HG03066 (cell line): ENCODE measurements around the gene TADA1.
"Not testable (repeated sequence)": the region's sequence is repeated elsewhere in the genome, so short reads cannot be mapped to it uniquely, and the experiment has no call there.

Source experiments
- ATAC-seq: cut with Tn5 transposase; IDR thresholded peaks from one replicate; pipeline ENCODE4 v1.9.1; 2021; ENCODE audit warnings: low read depth; ENCODE audit not compliant: unreplicated experiment

Gene TADA1

GRCh38 chr1:166899769-166900168 is 23.7 kb upstream of the TADA1 start:
- ATAC-seq: no peak

- no peak for ATAC-seq
These were observed 19.7 kb upstream of the TADA1 start for GRCh38 chr1:166895766-166896165.

- no peak for ATAC-seq
These were observed 13.7 kb upstream of the TADA1 start for GRCh38 chr1:166889776-166890175.

GRCh38 chr1:166888373-166889111 is 12.5 kb upstream of the TADA1 start:
- ATAC-seq: no peak

GRCh38 chr1:166884971-166885370 is 8.9 kb upstream of the TADA1 start:
- ATAC-seq: no peak

GRCh38 chr1:166884040-166884642 is 8.1 kb upstream of the TADA1 start:
- no peak for ATAC-seq

- ATAC-seq: no peak
These were observed 6.8 kb upstream of the TADA1 start for GRCh38 chr1:166882893-166883292.

GRCh38 chr1:166878173-166878917 is 2.3 kb upstream of the TADA1 start:
- ATAC-seq: not testable (repeated sequence)

GRCh38 chr1:166876540-166876838 is 425 bp upstream of the TADA1 start:
- ATAC-seq: peak; percentile 0

GRCh38 chr1:166875302-166875733 is 746 bp downstream of the TADA1 start:
- no peak for ATAC-seq

- no peak for ATAC-seq
These were observed 1.6 kb downstream of the TADA1 start for GRCh38 chr1:166874464-166874863.

- ATAC-seq: no peak
These were observed 5.5 kb downstream of the TADA1 start for GRCh38 chr1:166870584-166870983.

GRCh38 chr1:166869318-166870099 is 6.6 kb downstream of the TADA1 start:
- no peak for ATAC-seq

- ATAC-seq: no peak
These were observed 7.4 kb downstream of the TADA1 start for GRCh38 chr1:166868639-166869038.

- no peak for ATAC-seq
These were observed 10.1 kb downstream of the TADA1 start for GRCh38 chr1:166865926-166866325.

GRCh38 chr1:166859597-166859996 is 16.5 kb downstream of the TADA1 start:
- no peak for ATAC-seq

GRCh38 chr1:166858726-166859419 is 17.2 kb downstream of the TADA1 start:
- ATAC-seq: no peak

GRCh38 chr1:166857995-166858394 is 18.1 kb downstream of the TADA1 start:
- ATAC-seq: no peak

- ATAC-seq: no peak
These were observed 20.5 kb downstream of the TADA1 start for GRCh38 chr1:166855558-166855957.

- no peak for ATAC-seq
These were observed 23.1 kb downstream of the TADA1 start for GRCh38 chr1:166852918-166853317.
